ENCODE data around the gene NOC2L.

DNA sequence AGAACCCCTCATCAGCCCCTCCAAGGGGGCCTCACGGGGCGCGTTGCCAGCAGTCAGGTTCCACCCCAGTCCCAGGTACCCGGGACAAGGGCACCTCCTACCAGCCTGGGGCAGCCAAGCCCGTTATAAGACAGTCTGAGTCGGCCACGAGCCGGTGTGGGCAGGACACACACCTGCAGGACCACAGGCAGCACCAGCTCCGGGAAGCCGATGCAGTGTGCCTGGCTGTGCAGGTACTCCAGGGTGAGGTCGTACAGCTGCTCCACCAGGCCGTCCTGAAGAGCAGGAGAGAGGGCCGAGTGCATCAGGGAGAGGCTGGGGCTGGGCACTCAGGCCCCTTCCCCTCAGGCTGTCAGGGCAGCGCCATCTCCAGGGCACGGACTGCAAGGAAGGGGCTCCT, 11.1 kb downstream of the NOC2L start:
- TF ChIP-seq, protein P1, sequence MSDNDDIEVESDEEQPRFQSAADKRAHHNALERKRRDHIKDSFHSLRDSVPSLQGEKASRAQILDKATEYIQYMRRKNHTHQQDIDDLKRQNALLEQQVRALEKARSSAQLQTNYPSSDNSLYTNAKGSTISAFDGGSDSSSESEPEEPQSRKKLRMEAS (IDR thresholded peaks at IDR 0.05), result no peak
- TF ChIP-seq EP300 (IDR thresholded peaks at IDR 0.05; ENCODE audit: borderline replicate concordance) (no peak), CREB1 (IDR thresholded peaks at IDR 0.05; ENCODE audit: low read depth) (no peak), TEAD4 (IDR thresholded peaks at IDR 0.05) (no peak), CEBPB (IDR thresholded peaks at IDR 0.05) (no peak), EGR1 (IDR thresholded peaks at IDR 0.05) (no peak), TAF1 (IDR thresholded peaks at IDR 0.05; ENCODE audit: low read depth) (no peak), YY1 (IDR thresholded peaks at IDR 0.05; ENCODE audit: low read depth) (no peak), NFIC (IDR thresholded peaks at IDR 0.05) (no peak), FOXM1 (IDR thresholded peaks at IDR 0.05; ENCODE audit: borderline replicate concordance, low read depth) (no peak), RAD21 (IDR thresholded peaks at IDR 0.05; ENCODE audit: low read depth) (no peak)
- TF ChIP-seq, protein P2, sequence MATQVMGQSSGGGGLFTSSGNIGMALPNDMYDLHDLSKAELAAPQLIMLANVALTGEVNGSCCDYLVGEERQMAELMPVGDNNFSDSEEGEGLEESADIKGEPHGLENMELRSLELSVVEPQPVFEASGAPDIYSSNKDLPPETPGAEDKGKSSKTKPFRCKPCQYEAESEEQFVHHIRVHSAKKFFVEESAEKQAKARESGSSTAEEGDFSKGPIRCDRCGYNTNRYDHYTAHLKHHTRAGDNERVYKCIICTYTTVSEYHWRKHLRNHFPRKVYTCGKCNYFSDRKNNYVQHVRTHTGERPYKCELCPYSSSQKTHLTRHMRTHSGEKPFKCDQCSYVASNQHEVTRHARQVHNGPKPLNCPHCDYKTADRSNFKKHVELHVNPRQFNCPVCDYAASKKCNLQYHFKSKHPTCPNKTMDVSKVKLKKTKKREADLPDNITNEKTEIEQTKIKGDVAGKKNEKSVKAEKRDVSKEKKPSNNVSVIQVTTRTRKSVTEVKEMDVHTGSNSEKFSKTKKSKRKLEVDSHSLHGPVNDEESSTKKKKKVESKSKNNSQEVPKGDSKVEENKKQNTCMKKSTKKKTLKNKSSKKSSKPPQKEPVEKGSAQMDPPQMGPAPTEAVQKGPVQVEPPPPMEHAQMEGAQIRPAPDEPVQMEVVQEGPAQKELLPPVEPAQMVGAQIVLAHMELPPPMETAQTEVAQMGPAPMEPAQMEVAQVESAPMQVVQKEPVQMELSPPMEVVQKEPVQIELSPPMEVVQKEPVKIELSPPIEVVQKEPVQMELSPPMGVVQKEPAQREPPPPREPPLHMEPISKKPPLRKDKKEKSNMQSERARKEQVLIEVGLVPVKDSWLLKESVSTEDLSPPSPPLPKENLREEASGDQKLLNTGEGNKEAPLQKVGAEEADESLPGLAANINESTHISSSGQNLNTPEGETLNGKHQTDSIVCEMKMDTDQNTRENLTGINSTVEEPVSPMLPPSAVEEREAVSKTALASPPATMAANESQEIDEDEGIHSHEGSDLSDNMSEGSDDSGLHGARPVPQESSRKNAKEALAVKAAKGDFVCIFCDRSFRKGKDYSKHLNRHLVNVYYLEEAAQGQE (IDR thresholded peaks at IDR 0.05; ENCODE audit: low read depth), result no peak
